HepG2 (cell line): ENCODE measurements around the gene ATP5F1E. TPM values are rescaled to one million over a fixed set of nuclear protein-coding genes. Genes with fewer than 3 reads are reported as not detected.

Experiments
- CBX5 ChIP-seq: sonication (generic); formaldehyde crosslinking; IDR thresholded peaks from 2 replicates; pipeline ENCODE4 v1.4.0; 2020; ENCODE audit warnings: missing genetic modification reagents, borderline replicate concordance
- CCAR2 ChIP-seq: fragments of 200-400 bp; formaldehyde crosslinking; optimal IDR thresholded peaks from 2 replicates; pipeline ENCODE3; 2018; ENCODE audit warnings: low read depth, mild to moderate bottlenecking, low read length, moderate library complexity
- ELF3 ChIP-seq: IDR thresholded peaks from 2 replicates; pipeline ENCODE4 v1.6.1; 2016; ENCODE audit warnings: missing genetic modification reagents, missing compliant biosample characterization
- FOXP1 ChIP-seq, 2 experiments: fragments of 450-650 bp in 1 of 2; IDR thresholded peaks; 2 replicates each; pipeline ENCODE4 v1.6.1; 2017 to 2018; ENCODE audit warnings: antibody characterized with exemption in 1 of 2
- KLF6 ChIP-seq: IDR thresholded peaks from 2 replicates; pipeline ENCODE4 v1.8.0; 2016; ENCODE audit warnings: missing biosample characterization, missing genetic modification reagents
- NCOR1 ChIP-seq: fragments of 200-600 bp; sonication (generic); IDR thresholded peaks from 2 replicates; pipeline ENCODE4 v1.7.0; 2017; ENCODE audit warnings: antibody characterized with exemption, low read length, borderline replicate concordance
- RFXANK ChIP-seq: IDR thresholded peaks from 2 replicates; pipeline ENCODE4 v1.6.1; 2016
- SAP130 ChIP-seq: IDR thresholded peaks from 2 replicates; pipeline ENCODE4 v1.6.1; 2016; ENCODE audit warnings: low read depth
- SNAPC5 ChIP-seq: sonication (generic); formaldehyde crosslinking; IDR thresholded peaks from 2 replicates; pipeline ENCODE4 v1.8.1; 2023; ENCODE audit warnings: mild to moderate bottlenecking, missing genetic modification reagents, borderline replicate concordance
- TBX3 ChIP-seq: fragments of 450-650 bp; IDR thresholded peaks from 2 replicates; pipeline ENCODE4 v1.6.1; 2017; ENCODE audit warnings: antibody characterized with exemption, mild to moderate bottlenecking, inconsistent platforms, borderline replicate concordance
- U2AF2 ChIP-seq: fragments of 200-400 bp; formaldehyde crosslinking; IDR thresholded peaks from 2 replicates; pipeline ENCODE4 v1.6.1; 2017; ENCODE audit warnings: low read depth, mild to moderate bottlenecking, low read length
- ZNF256 ChIP-seq: sonication (generic); formaldehyde crosslinking; conservative IDR thresholded peaks from 2 replicates; pipeline ENCODE4 v1.4.0; 2020; ENCODE audit warnings: missing genetic modification reagents
- ZNF260 ChIP-seq: sonication (generic); formaldehyde crosslinking; IDR thresholded peaks from 2 replicates; pipeline ENCODE4 v1.4.0; 2020; ENCODE audit warnings: missing genetic modification reagents, low read depth, mild to moderate bottlenecking, borderline replicate concordance
- ZNF280D ChIP-seq: sonication (generic); formaldehyde crosslinking; IDR thresholded peaks from 2 replicates; pipeline ENCODE4 v1.5.1; 2020; ENCODE audit warnings: mild to moderate bottlenecking, missing genetic modification reagents
- ZNF567 ChIP-seq: sonication (generic); formaldehyde crosslinking; IDR thresholded peaks from 2 replicates; pipeline ENCODE4 v1.8.1; 2023; ENCODE audit warnings: mild to moderate bottlenecking, missing genetic modification reagents, borderline replicate concordance
- ZNF569 ChIP-seq: sonication (generic); formaldehyde crosslinking; IDR thresholded peaks from 2 replicates; pipeline ENCODE4 v1.5.0; 2020; ENCODE audit warnings: mild to moderate bottlenecking, missing genetic modification reagents, moderate library complexity, borderline replicate concordance
- ZNF589 ChIP-seq: sonication (generic); formaldehyde crosslinking; conservative IDR thresholded peaks from 2 replicates; pipeline ENCODE4 v1.8.0; 2022; ENCODE audit warnings: mild to moderate bottlenecking, moderate library complexity, missing genetic modification reagents
- polyA plus RNA-seq, 8 experiments: library from polyadenylated mRNA; depleted of rRNA in 3 of 8; stranded (reverse) in 7 of 8; unstranded in 1 of 8; fragments of >200 nt; fragmentation: Illumina TruSeq in 4 of 8; extraction: Trizol in 4 of 8; gene quantifications; 2 replicates each; pipeline versions ENCODE4 v1.2.1 to v1.2.3, GENCODE V29; 2011 to 2016; ENCODE audit warnings: low read depth in 4 of 8, missing spikeins in 1 of 8, mixed read lengths in 1 of 8; ENCODE audit not compliant: insufficient read depth in 1 of 8
- total RNA-seq, 5 experiments: library from RNA; depleted of rRNA; stranded (reverse); fragments of >200 nt; fragmentation: Illumina TruSeq; extraction: Trizol; gene quantifications; 2 replicates each; pipeline ENCODE4 v1.2.3, GENCODE V29; 2016; ENCODE audit warnings: low read depth in 1 of 5
- TF ChIP-seq, protein P1 (sequence below): sonication (generic); formaldehyde crosslinking; IDR thresholded peaks from 2 replicates; pipeline ENCODE4 v1.4.0; 2020; ENCODE audit warnings: mild to moderate bottlenecking, missing genetic modification reagents
- TF ChIP-seq, protein P2 (sequence below): sonication (generic); formaldehyde crosslinking; IDR thresholded peaks from 2 replicates; pipeline ENCODE4 v1.5.0; 2020; ENCODE audit warnings: mild to moderate bottlenecking, low read depth, missing genetic modification reagents, borderline replicate concordance

The ATP5F1E gene
- total and polyA plus RNA-seq, 2 of the 13 experiments (the other 11 are each of a cell fraction or from before 2014, with no cell fraction given) = 121 to 134 TPM

DNA sequence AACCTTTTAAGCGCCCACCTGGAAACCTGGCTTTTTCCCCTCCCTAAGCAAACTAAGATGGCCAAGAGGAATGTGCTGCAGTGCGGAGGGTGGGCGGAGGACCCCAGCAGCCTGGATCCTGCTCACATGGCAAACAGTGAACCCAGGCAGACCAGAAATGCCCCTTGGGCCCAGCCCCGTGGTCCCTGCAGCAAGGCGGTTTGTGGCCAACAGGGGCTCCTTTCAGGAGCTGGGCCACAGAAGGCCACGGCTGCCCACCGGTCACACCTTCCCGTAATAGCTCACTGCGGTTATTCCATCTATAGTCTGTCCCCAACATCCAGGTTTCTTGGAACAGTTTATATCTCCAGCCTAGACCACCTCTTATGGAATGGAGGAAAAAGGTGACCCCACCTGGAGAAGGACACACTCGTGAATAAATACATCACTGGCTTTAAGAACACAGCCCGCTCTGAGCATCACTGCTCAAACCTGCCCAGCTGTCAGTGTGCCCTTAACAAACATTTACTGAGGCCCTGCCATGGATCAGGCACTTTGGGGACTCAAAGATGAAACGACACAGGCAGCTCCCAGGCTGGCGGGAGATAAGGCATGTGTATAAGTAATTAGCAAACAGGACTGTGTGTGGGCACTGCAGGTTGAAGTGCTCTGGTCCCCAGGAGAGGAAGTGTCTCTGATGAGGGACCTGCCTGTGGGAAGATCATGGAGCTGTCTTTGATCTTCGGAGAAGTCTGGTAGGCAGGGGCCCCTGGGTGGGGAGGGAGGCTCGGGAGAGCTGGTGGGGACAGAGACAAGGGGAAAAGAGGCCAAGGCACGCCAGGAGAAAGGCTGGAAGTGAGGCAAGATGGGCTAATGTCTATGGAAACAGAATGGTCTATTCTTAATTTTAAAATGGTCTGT is 16.1 kb downstream of the ATP5F1E start (continued):
- TF ChIP-seq ZNF569 (CRISPR knock-in tag) = no peak
- no peak for TF ChIP-seq SNAPC5 (CRISPR knock-in tag)
- TF ChIP-seq ZNF280D (CRISPR knock-in tag) = peak; percentile 67
- TF ChIP-seq FOXP1 (IDR thresholded peaks at IDR 0.05) = no peak
- peak; percentile 93 for TF ChIP-seq FOXP1 (CRISPR knock-in tag; IDR thresholded peaks at IDR 0.05)
- TF ChIP-seq CBX5 (CRISPR knock-in tag) = peak; percentile 84; the same call in 1 of the 2 replicates
- TF ChIP-seq ZNF260 (CRISPR knock-in tag) = no peak
- TF ChIP-seq, protein P1, sequence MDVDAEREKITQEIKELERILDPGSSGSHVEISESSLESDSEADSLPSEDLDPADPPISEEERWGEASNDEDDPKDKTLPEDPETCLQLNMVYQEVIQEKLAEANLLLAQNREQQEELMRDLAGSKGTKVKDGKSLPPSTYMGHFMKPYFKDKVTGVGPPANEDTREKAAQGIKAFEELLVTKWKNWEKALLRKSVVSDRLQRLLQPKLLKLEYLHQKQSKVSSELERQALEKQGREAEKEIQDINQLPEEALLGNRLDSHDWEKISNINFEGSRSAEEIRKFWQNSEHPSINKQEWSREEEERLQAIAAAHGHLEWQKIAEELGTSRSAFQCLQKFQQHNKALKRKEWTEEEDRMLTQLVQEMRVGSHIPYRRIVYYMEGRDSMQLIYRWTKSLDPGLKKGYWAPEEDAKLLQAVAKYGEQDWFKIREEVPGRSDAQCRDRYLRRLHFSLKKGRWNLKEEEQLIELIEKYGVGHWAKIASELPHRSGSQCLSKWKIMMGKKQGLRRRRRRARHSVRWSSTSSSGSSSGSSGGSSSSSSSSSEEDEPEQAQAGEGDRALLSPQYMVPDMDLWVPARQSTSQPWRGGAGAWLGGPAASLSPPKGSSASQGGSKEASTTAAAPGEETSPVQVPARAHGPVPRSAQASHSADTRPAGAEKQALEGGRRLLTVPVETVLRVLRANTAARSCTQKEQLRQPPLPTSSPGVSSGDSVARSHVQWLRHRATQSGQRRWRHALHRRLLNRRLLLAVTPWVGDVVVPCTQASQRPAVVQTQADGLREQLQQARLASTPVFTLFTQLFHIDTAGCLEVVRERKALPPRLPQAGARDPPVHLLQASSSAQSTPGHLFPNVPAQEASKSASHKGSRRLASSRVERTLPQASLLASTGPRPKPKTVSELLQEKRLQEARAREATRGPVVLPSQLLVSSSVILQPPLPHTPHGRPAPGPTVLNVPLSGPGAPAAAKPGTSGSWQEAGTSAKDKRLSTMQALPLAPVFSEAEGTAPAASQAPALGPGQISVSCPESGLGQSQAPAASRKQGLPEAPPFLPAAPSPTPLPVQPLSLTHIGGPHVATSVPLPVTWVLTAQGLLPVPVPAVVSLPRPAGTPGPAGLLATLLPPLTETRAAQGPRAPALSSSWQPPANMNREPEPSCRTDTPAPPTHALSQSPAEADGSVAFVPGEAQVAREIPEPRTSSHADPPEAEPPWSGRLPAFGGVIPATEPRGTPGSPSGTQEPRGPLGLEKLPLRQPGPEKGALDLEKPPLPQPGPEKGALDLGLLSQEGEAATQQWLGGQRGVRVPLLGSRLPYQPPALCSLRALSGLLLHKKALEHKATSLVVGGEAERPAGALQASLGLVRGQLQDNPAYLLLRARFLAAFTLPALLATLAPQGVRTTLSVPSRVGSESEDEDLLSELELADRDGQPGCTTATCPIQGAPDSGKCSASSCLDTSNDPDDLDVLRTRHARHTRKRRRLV (CRISPR knock-in tag) = no peak
- no peak for TF ChIP-seq ZNF567
- TF ChIP-seq NCOR1 = peak; percentile 24; the same call in 1 of the 2 replicates
- peak; percentile 85 for TF ChIP-seq SAP130
- TF ChIP-seq, protein P2, sequence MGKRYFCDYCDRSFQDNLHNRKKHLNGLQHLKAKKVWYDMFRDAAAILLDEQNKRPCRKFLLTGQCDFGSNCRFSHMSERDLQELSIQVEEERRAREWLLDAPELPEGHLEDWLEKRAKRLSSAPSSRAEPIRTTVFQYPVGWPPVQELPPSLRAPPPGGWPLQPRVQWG = no peak
- TF ChIP-seq ZNF256 = no peak
- TF ChIP-seq KLF6 (CRISPR knock-in tag) = no peak
- TF ChIP-seq U2AF2 = 0 out of 2 replicates have a peak, but pooled peaks have one; percentile 35
- 0 out of 2 replicates have a peak, but pooled peaks have one; percentile 24 for TF ChIP-seq ZNF589 (CRISPR knock-in tag)
- peak; percentile 60 for TF ChIP-seq CCAR2
- TF ChIP-seq RFXANK (CRISPR knock-in tag) = peak; percentile 67; the same call in 1 of the 2 replicates
- peak; percentile 79 for TF ChIP-seq ELF3
- TF ChIP-seq TBX3 = peak; percentile 83; the same call in 1 of the 2 replicates
